PFSK-1 (cell line): ENCODE results near the gene PCDHA13.

Experiments
- POLR2AphosphoS5 ChIP-seq: IDR thresholded peaks from 2 replicates; pipeline ENCODE4 v1.6.1; 2012; ENCODE audit warnings: low read depth, mild to moderate bottlenecking, control low read depth, low read length, moderate library complexity
- TAF1 ChIP-seq: IDR thresholded peaks from 2 replicates; pipeline ENCODE4 v1.6.1; 2012; ENCODE audit warnings: low read length, control low read depth, borderline replicate concordance; ENCODE audit not compliant: insufficient read depth
- TF ChIP-seq, protein P1 (sequence below), 2 experiments: IDR thresholded peaks; 2 replicates each; pipeline versions ENCODE4 v1.6.1 to v1.8.0; 2011 to 2012; ENCODE audit warnings: low read depth in 2 of 2, low read length in 2 of 2, control low read depth in 1 of 2, inconsistent platforms in 1 of 2, mild to moderate bottlenecking in 1 of 2, moderate library complexity in 1 of 2; ENCODE audit not compliant: insufficient read depth in 1 of 2

DNA sequence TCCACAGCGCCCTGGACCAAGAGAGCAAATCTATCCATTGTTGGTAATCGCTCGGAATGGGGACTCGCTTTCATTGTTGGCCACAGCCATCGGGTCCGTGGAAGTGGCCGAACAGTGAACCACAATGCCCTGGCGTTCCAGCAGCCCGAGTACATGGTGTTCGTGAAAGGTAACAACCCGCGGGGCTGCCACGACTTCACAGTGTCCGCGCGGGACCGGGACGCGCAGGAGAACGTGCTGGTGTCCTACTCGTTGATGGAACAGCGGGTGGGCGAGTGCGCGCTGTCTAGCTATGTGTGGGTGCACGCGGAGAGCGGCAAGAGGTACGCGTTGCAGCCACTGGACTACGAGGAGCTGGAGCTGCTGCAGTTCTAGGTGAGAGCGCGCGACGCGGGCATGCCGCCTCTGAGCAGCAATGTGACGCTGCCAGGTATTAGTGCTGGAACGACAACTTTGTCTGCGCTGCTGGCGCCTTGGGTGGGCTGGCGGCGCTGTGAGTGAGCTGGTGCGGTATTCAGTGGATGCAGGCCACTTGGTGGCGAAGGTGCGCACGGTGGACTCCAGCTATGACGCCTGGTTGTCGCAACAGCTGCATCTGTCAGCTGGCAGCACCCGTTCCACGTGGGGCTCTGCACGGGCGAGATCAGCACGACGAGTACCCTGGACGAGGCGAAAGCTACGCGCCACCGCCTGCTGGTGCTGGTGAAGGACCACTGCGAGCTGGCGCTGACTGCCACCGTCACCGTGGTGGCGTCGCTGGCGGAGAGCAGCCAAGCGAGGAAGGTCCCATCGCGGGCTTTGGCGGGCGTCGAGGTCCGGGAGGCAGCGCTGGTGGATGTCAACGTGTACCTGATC, 19.3 kb upstream of the PCDHA13 start:
- no peak for TF ChIP-seq POLR2AphosphoS5
- TF ChIP-seq, protein P1, sequence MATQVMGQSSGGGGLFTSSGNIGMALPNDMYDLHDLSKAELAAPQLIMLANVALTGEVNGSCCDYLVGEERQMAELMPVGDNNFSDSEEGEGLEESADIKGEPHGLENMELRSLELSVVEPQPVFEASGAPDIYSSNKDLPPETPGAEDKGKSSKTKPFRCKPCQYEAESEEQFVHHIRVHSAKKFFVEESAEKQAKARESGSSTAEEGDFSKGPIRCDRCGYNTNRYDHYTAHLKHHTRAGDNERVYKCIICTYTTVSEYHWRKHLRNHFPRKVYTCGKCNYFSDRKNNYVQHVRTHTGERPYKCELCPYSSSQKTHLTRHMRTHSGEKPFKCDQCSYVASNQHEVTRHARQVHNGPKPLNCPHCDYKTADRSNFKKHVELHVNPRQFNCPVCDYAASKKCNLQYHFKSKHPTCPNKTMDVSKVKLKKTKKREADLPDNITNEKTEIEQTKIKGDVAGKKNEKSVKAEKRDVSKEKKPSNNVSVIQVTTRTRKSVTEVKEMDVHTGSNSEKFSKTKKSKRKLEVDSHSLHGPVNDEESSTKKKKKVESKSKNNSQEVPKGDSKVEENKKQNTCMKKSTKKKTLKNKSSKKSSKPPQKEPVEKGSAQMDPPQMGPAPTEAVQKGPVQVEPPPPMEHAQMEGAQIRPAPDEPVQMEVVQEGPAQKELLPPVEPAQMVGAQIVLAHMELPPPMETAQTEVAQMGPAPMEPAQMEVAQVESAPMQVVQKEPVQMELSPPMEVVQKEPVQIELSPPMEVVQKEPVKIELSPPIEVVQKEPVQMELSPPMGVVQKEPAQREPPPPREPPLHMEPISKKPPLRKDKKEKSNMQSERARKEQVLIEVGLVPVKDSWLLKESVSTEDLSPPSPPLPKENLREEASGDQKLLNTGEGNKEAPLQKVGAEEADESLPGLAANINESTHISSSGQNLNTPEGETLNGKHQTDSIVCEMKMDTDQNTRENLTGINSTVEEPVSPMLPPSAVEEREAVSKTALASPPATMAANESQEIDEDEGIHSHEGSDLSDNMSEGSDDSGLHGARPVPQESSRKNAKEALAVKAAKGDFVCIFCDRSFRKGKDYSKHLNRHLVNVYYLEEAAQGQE (IDR thresholded peaks at IDR 0.05; ENCODE audit: insufficient read depth in 1 of 2, low read depth in 2 of 2, low read length in 2 of 2) = no peak
- no peak for TF ChIP-seq TAF1
